ENCODE data around the gene WDR1. TPM values are rescaled to one million over a fixed set of nuclear protein-coding genes. Genes with fewer than 3 reads are reported as not detected.

Gene WDR1
- total and polyA plus RNA-seq, 2 donors (not counting 1 experiment from before 2014, with no cell fraction given) = 331 to 751 TPM

- Histone ChIP-seq H3K4me1 (ENCODE audit: control insufficient read depth, extremely low read depth, insufficient read depth, low read length) (no peaks in the 10 kb centered on the region), H3K9me3 (ENCODE audit: control insufficient read depth, insufficient read depth, low read depth, low read length) (no peaks in the 10 kb centered on the region), H3K79me2 (ENCODE audit: control insufficient read depth, insufficient read depth, low read length) (peaks cover 33% of the 10 kb centered on the region), H3K9ac (ENCODE audit: insufficient read depth, low read length) (no peak overlapping the region), H4K20me1 (ENCODE audit: control insufficient read depth, extremely low read depth, insufficient read depth, low read length) (no peaks in the 10 kb centered on the region), H3K4me3 (replicated peaks in 1 of 4; ENCODE audit: control extremely low read depth in 1 of 4, insufficient read depth in 1 of 4, low read depth in 3 of 4, low read length in 4 of 4) (no peak overlapping the region), H3K36me3 (ENCODE audit: control insufficient read depth, insufficient read depth, low read length) (peaks cover 76% of the 10 kb centered on the region), H3K27me3 (ENCODE audit: control insufficient read depth, insufficient read depth, low read length) (no peaks in the 10 kb centered on the region), H3K27ac (ENCODE audit: insufficient read depth, low read length) (no peak overlapping the region), H3K4me2 (ENCODE audit: extremely low read depth, insufficient read depth, low read length) (no peak overlapping the region), H2AFZ (ENCODE audit: low read length) (no peak overlapping the region)
- DNase-seq (ENCODE audit: low read depth in 2 of 2) = no peak
- TF ChIP-seq EZH2 (IDR thresholded peaks at IDR 0.05; ENCODE audit: low read length, missing control alignments) = no peak
These were observed 35.9 kb downstream of the WDR1 start for GRCh38 chr4:10080589-10081217.

GRCh38 chr4:10079912-10080588, 36.5 kb downstream of the WDR1 start:
- Histone ChIP-seq H3K9ac (ENCODE audit: insufficient read depth, low read length) (no peak overlapping the region), H3K27me3 (ENCODE audit: control insufficient read depth, insufficient read depth, low read length) (no peaks in the 10 kb centered on the region), H3K4me3 (replicated peaks in 1 of 4; ENCODE audit: control extremely low read depth in 1 of 4, insufficient read depth in 1 of 4, low read depth in 3 of 4, low read length in 4 of 4) (no peak overlapping the region), H3K27ac (ENCODE audit: insufficient read depth, low read length) (no peak overlapping the region), H3K79me2 (ENCODE audit: control insufficient read depth, insufficient read depth, low read length) (peaks cover 28% of the 10 kb centered on the region), H2AFZ (ENCODE audit: low read length) (no peak overlapping the region), H3K4me1 (ENCODE audit: control insufficient read depth, extremely low read depth, insufficient read depth, low read length) (no peaks in the 10 kb centered on the region), H3K9me3 (ENCODE audit: control insufficient read depth, insufficient read depth, low read depth, low read length) (no peaks in the 10 kb centered on the region), H3K4me2 (ENCODE audit: extremely low read depth, insufficient read depth, low read length) (no peak overlapping the region), H4K20me1 (ENCODE audit: control insufficient read depth, extremely low read depth, insufficient read depth, low read length) (no peaks in the 10 kb centered on the region), H3K36me3 (ENCODE audit: control insufficient read depth, insufficient read depth, low read length) (peaks cover 76% of the 10 kb centered on the region)
- TF ChIP-seq CTCF (conservative IDR thresholded peaks at IDR 0.05 in 1 of 2, IDR thresholded peaks at IDR 0.05 in 1 of 2; ENCODE audit: low read depth in 1 of 2, low read length in 2 of 2) (no peak), EZH2 (IDR thresholded peaks at IDR 0.05; ENCODE audit: low read length, missing control alignments) (no peak)
- no peak for DNase-seq (ENCODE audit: low read depth in 2 of 2)

GRCh38 chr4:10079256-10079655, 37.3 kb downstream of the WDR1 start:
- H3K4me2 ChIP-seq (ENCODE audit: extremely low read depth, insufficient read depth, low read length) = no peak overlapping the region
- H4K20me1 ChIP-seq (ENCODE audit: control insufficient read depth, extremely low read depth, insufficient read depth, low read length) = no peaks in the 10 kb centered on the region
- no peak for TF ChIP-seq CTCF (conservative IDR thresholded peaks at IDR 0.05 in 1 of 2, IDR thresholded peaks at IDR 0.05 in 1 of 2; ENCODE audit: low read depth in 1 of 2, low read length in 2 of 2)
- TF ChIP-seq EZH2 (IDR thresholded peaks at IDR 0.05; ENCODE audit: low read length, missing control alignments) = no peak
- DNase-seq (ENCODE audit: low read depth in 2 of 2) = no peak
- no peaks in the 10 kb centered on the region for H3K4me1 ChIP-seq (ENCODE audit: control insufficient read depth, extremely low read depth, insufficient read depth, low read length)
- H2AFZ ChIP-seq (ENCODE audit: low read length) = no peak overlapping the region
- peaks cover 21% of the 10 kb centered on the region for H3K79me2 ChIP-seq (ENCODE audit: control insufficient read depth, insufficient read depth, low read length)
- no peaks in the 10 kb centered on the region for H3K27me3 ChIP-seq (ENCODE audit: control insufficient read depth, insufficient read depth, low read length)
- H3K36me3 ChIP-seq (ENCODE audit: control insufficient read depth, insufficient read depth, low read length) = peaks cover 75% of the 10 kb centered on the region
- H3K9me3 ChIP-seq (ENCODE audit: control insufficient read depth, insufficient read depth, low read depth, low read length) = no peaks in the 10 kb centered on the region
- no peak overlapping the region for H3K27ac ChIP-seq (ENCODE audit: insufficient read depth, low read length)
- no peak overlapping the region for H3K9ac ChIP-seq (ENCODE audit: insufficient read depth, low read length)
- no peak overlapping the region for H3K4me3 ChIP-seq (replicated peaks in 1 of 4; ENCODE audit: control extremely low read depth in 1 of 4, insufficient read depth in 1 of 4, low read depth in 3 of 4, low read length in 4 of 4)
